KMS-11 (cell line): ENCODE data around the gene SOCS3.

Experiments used
- H2AFZ ChIP-seq: fragments of 200-600 bp; sonication (generic); 2 replicates; pipeline ENCODE4 v1.6.1; 2016; ENCODE audit warnings: antibody characterized with exemption, mixed run types, low read depth
- H3K27ac ChIP-seq: fragments of 200-600 bp; sonication (generic); 2 replicates; pipeline ENCODE4 v1.6.1; 2016; ENCODE audit warnings: mild to moderate bottlenecking, mixed run types
- H3K27me3 ChIP-seq: fragments of 200-600 bp; sonication (generic); 2 replicates; pipeline ENCODE4 v1.6.1; 2017; ENCODE audit warnings: mild to moderate bottlenecking, low read depth, mixed run types, moderate library complexity; ENCODE audit not compliant: insufficient read depth
- H3K36me3 ChIP-seq: fragments of 200-600 bp; sonication (generic); 2 replicates; pipeline ENCODE4 v1.6.1; 2017; ENCODE audit warnings: mild to moderate bottlenecking, mixed run types; ENCODE audit not compliant: insufficient read depth
- H3K4me1 ChIP-seq: fragments of 200-600 bp; sonication (generic); 2 replicates; pipeline ENCODE4 v1.6.1; 2016; ENCODE audit warnings: mild to moderate bottlenecking, low read depth, mixed run types; ENCODE audit not compliant: poor library complexity, severe bottlenecking
- H3K4me2 ChIP-seq: fragments of 200-600 bp; sonication (generic); 2 replicates; pipeline ENCODE4 v1.7.0; 2016; ENCODE audit warnings: mild to moderate bottlenecking, mixed run types
- H3K4me3 ChIP-seq: fragments of 200-600 bp; sonication (generic); IDR thresholded peaks from 2 replicates; pipeline ENCODE4 v1.6.1; 2017; ENCODE audit warnings: low read depth, low read length, mixed read lengths; ENCODE audit not compliant: insufficient read depth
- H3K79me2 ChIP-seq: fragments of 200-600 bp; sonication (generic); 2 replicates; pipeline ENCODE4 v1.6.1; 2016; ENCODE audit warnings: low read depth, mixed run types; ENCODE audit not compliant: insufficient read depth
- H3K9ac ChIP-seq: fragments of 200-600 bp; sonication (generic); 2 replicates; pipeline ENCODE4 v1.6.1; 2016; ENCODE audit warnings: mild to moderate bottlenecking, mixed run types
- H4K20me1 ChIP-seq: fragments of 200-600 bp; sonication (generic); 2 replicates; pipeline ENCODE4 v1.6.1; 2016; ENCODE audit warnings: mild to moderate bottlenecking, mixed run types; ENCODE audit not compliant: insufficient read depth
- CTCF ChIP-seq: fragments of 200-600 bp; sonication (generic); conservative IDR thresholded peaks from 2 replicates; pipeline ENCODE4 v1.6.1; 2017; ENCODE audit warnings: low read depth, mild to moderate bottlenecking, antibody characterized with exemption, low read length, moderate library complexity, mixed read lengths

SOCS3 gene

GRCh38 chr17:78401246-78401645 is 41.4 kb upstream of the SOCS3 start:
- Histone ChIP-seq H3K4me1 (no peaks in the 10 kb centered on the region), H3K4me2 (no peak overlapping the region)

GRCh38 chr17:78400581-78401240 is 40.8 kb upstream of the SOCS3 start:
- H3K4me2 ChIP-seq = no peak overlapping the region
- H3K79me2 ChIP-seq = peaks cover 4% of the 10 kb centered on the region; the same call in 1 of the 2 replicates
- H3K4me3 ChIP-seq = no peak overlapping the region
- no peaks in the 10 kb centered on the region for H3K4me1 ChIP-seq
- no peaks in the 10 kb centered on the region for H4K20me1 ChIP-seq
- peaks cover 21% of the 10 kb centered on the region; the same call in 1 of the 2 replicates for H3K36me3 ChIP-seq
- no peak overlapping the region for H2AFZ ChIP-seq
- no peaks in the 10 kb centered on the region for H3K27me3 ChIP-seq
- TF ChIP-seq CTCF = no peak
- no peak overlapping the region for H3K9ac ChIP-seq
- no peak overlapping the region for H3K27ac ChIP-seq

More at GRCh38 chr17:78401246-78401645, 41.4 kb upstream of the SOCS3 start:
- Histone ChIP-seq H3K9ac (no peak overlapping the region), H3K36me3 (peaks cover 21% of the 10 kb centered on the region; the same call in 1 of the 2 replicates), H3K27ac (no peak overlapping the region), H3K79me2 (no peaks in the 10 kb centered on the region; the same call in 1 of the 2 replicates), H4K20me1 (no peaks in the 10 kb centered on the region), H2AFZ (no peak overlapping the region), H3K27me3 (no peaks in the 10 kb centered on the region), H3K4me3 (no peak overlapping the region)
- TF ChIP-seq CTCF = no peak

GRCh38 chr17:78399693-78400144 is 39.8 kb upstream of the SOCS3 start:
- Histone ChIP-seq H2AFZ (no peak overlapping the region), H3K4me1 (no peaks in the 10 kb centered on the region), H3K79me2 (peaks cover 10% of the 10 kb centered on the region; the same call in 1 of the 2 replicates), H3K9ac (no peak overlapping the region), H3K27me3 (no peaks in the 10 kb centered on the region), H3K27ac (no peak overlapping the region), H3K36me3 (peaks cover 21% of the 10 kb centered on the region; the same call in 1 of the 2 replicates), H3K4me2 (no peak overlapping the region), H3K4me3 (no peak overlapping the region), H4K20me1 (no peaks in the 10 kb centered on the region)
- no peak for TF ChIP-seq CTCF

- Histone ChIP-seq H3K4me2 (no peak overlapping the region), H3K79me2 (peaks cover 10% of the 10 kb centered on the region; the same call in 1 of the 2 replicates), H3K36me3 (peaks cover 21% of the 10 kb centered on the region; the same call in 1 of the 2 replicates), H4K20me1 (no peaks in the 10 kb centered on the region), H3K27ac (no peak overlapping the region), H2AFZ (no peak overlapping the region), H3K27me3 (no peaks in the 10 kb centered on the region), H3K4me3 (no peak overlapping the region), H3K9ac (no peak overlapping the region), H3K4me1 (no peaks in the 10 kb centered on the region)
- TF ChIP-seq CTCF = no peak
Measured at GRCh38 chr17:78399028-78399692, 39.3 kb upstream of the SOCS3 start.
